HG02798 (cell line): ENCODE data around the gene CDH23.

Source experiments
- ATAC-seq: cut with Tn5 transposase; IDR thresholded peaks from one replicate; pipeline ENCODE4 v1.9.1; 2021; ENCODE audit warnings: mild to moderate bottlenecking; ENCODE audit not compliant: unreplicated experiment, poor library complexity

The CDH23 gene

GRCh38 chr10:71502190-71502589 is 105.5 kb downstream of the CDH23 start:
- no peak for ATAC-seq

- no peak for ATAC-seq
Measured at GRCh38 chr10:71502851-71503250, 106.1 kb downstream of the CDH23 start.

- ATAC-seq = no peak
Measured at GRCh38 chr10:71504168-71504567, 107.4 kb downstream of the CDH23 start.

- no peak for ATAC-seq
Measured at GRCh38 chr10:71504570-71504969, 107.8 kb downstream of the CDH23 start.

GRCh38 chr10:71505862-71506261 is 109.1 kb downstream of the CDH23 start:
- no peak for ATAC-seq

GRCh38 chr10:71509444-71509843 is 112.7 kb downstream of the CDH23 start:
- ATAC-seq = no peak

- ATAC-seq = no peak
Measured at GRCh38 chr10:71511206-71511605, 114.5 kb downstream of the CDH23 start.

- no peak for ATAC-seq
Measured at GRCh38 chr10:71512312-71512711, 115.6 kb downstream of the CDH23 start.

GRCh38 chr10:71512761-71513539 is 116.2 kb downstream of the CDH23 start:
- no peak for ATAC-seq

GRCh38 chr10:71513540-71513853 is 116.8 kb downstream of the CDH23 start:
- no peak for ATAC-seq

- no peak for ATAC-seq
Measured at GRCh38 chr10:71513936-71514335, 117.2 kb downstream of the CDH23 start.

GRCh38 chr10:71515531-71516172 is 118.9 kb downstream of the CDH23 start:
- no peak for ATAC-seq

- no peak for ATAC-seq
Measured at GRCh38 chr10:71516890-71517289, 120.2 kb downstream of the CDH23 start.

- no peak for ATAC-seq
Measured at GRCh38 chr10:71517298-71518169, 120.8 kb downstream of the CDH23 start.

- no peak for ATAC-seq
Measured at GRCh38 chr10:71520042-71520441, 123.3 kb downstream of the CDH23 start.

GRCh38 chr10:71521504-71522441 is 125.1 kb downstream of the CDH23 start:
- ATAC-seq = no peak

- ATAC-seq = no peak
Measured at GRCh38 chr10:71522442-71523144, 125.9 kb downstream of the CDH23 start.

GRCh38 chr10:71523756-71524155 is 127.0 kb downstream of the CDH23 start:
- ATAC-seq = no peak

GRCh38 chr10:71525092-71525491 is 128.4 kb downstream of the CDH23 start:
- ATAC-seq = no peak
